SK-N-SH (cell line): ENCODE data around the gene RHOJ. TPM values are rescaled to one million over a fixed set of nuclear protein-coding genes. Genes with fewer than 3 reads are reported as not detected.

Experiments
- CTCF ChIA-PET: fragments of 300-600, 350-600 bp; formaldehyde crosslinking; extraction: SDS; loops from one replicate; lab custom pipeline; 2021; lab: Yijun Ruan, JAX
- POLR2A ChIA-PET: fragments of 350-600 bp; sonication (Branson Sonifier 250); formaldehyde crosslinking; extraction: SDS; loops from one replicate; lab custom pipeline; 2020; ENCODE audit warnings: antibody characterized with exemption, inconsistent platforms; lab: Yijun Ruan, JAX
- DNase-seq: peaks from one replicate; pipeline ENCODE4 v3.0.0; 2012
- H2AFZ ChIP-seq: fragments of 200-600 bp; sonication (generic); 2 replicates; pipeline ENCODE4 v1.8.1; 2016; ENCODE audit warnings: antibody characterized with exemption, mild to moderate bottlenecking, low read depth
- H3F3A ChIP-seq: fragments of 200-600 bp; sonication (generic); replicated peaks from 2 replicates; pipeline ENCODE3; 2016; ENCODE audit warnings: antibody characterized with exemption, mild to moderate bottlenecking; ENCODE audit not compliant: insufficient read depth
- H3K27ac ChIP-seq, 2 experiments: fragments of 200-500 bp in 1 of 2; fragments of 200-600 bp in 1 of 2; sonication (Bioruptor generic) in 1 of 2; sonication (generic), shearing (Covaris generic) in 1 of 2; 2 replicates each; pipeline versions ENCODE4 v1.5.1 to v1.6.1; 2014 to 2016; ENCODE audit warnings: low read depth in 2 of 2, inconsistent platforms in 1 of 2, low read length in 1 of 2, mild to moderate bottlenecking in 1 of 2, mixed read lengths in 1 of 2
- H3K27me3 ChIP-seq: fragments of 200-600 bp; sonication (generic), shearing (Covaris generic); 2 replicates; pipeline ENCODE4 v1.6.1; 2016; ENCODE audit warnings: mixed run types; ENCODE audit not compliant: insufficient read depth
- H3K36me3 ChIP-seq, 2 experiments: fragments of 200-500 bp in 1 of 2; fragments of 200-600 bp in 1 of 2; sonication (Bioruptor generic) in 1 of 2; sonication (generic) in 1 of 2; replicated peaks in 1 of 2; 2 replicates each; pipeline versions ENCODE3 to v1.5.1; 2014 to 2016; ENCODE audit warnings: low read length in 1 of 2, mild to moderate bottlenecking in 1 of 2; ENCODE audit not compliant: insufficient read depth in 2 of 2, control insufficient read depth in 1 of 2
- H3K4me1 ChIP-seq, 2 experiments: fragments of 200-500 bp in 1 of 2; fragments of 200-600 bp in 1 of 2; sonication (Bioruptor generic) in 1 of 2; sonication (generic), shearing (Covaris generic) in 1 of 2; 2 replicates each; pipeline versions ENCODE4 v1.5.1 to v1.6.1; 2014 to 2016; ENCODE audit warnings: low read depth in 1 of 2, low read length in 1 of 2, mixed run types in 1 of 2; ENCODE audit not compliant: insufficient read depth in 2 of 2, control insufficient read depth in 1 of 2
- H3K4me2 ChIP-seq: fragments of 200-600 bp; sonication (generic), shearing (Covaris generic); 2 replicates; pipeline ENCODE4 v1.6.1; 2017; ENCODE audit warnings: mixed run types
- H3K4me3 ChIP-seq, 2 experiments: fragments of 200-500 bp in 1 of 2; fragments of 200-600 bp in 1 of 2; sonication (Bioruptor generic) in 1 of 2; sonication (generic), shearing (Covaris generic) in 1 of 2; 2 replicates each; pipeline versions ENCODE4 v1.5.1 to v1.8.1; 2014 to 2016; ENCODE audit warnings: low read depth in 2 of 2, inconsistent platforms in 1 of 2, low read length in 1 of 2, mild to moderate bottlenecking in 1 of 2, mixed read lengths in 1 of 2, moderate library complexity in 1 of 2
- H3K79me2 ChIP-seq: fragments of 200-600 bp; sonication (generic); 2 replicates; pipeline ENCODE4 v1.8.1; 2017; ENCODE audit warnings: mild to moderate bottlenecking; ENCODE audit not compliant: insufficient read depth
- H3K9ac ChIP-seq: fragments of 200-600 bp; sonication (generic); 2 replicates; pipeline ENCODE4 v1.6.1; 2017; ENCODE audit warnings: mixed run types
- H3K9me2 ChIP-seq: fragments of 200-600 bp; sonication (generic); 2 replicates; pipeline ENCODE4 v1.6.1; 2017; ENCODE audit warnings: mixed run types
- H3K9me3 ChIP-seq: fragments of 200-600 bp; sonication (generic); 2 replicates; pipeline ENCODE4 v1.6.1; 2017; ENCODE audit warnings: mixed run types, mild to moderate bottlenecking, moderate library complexity
- H4K20me1 ChIP-seq: fragments of 200-600 bp; sonication (generic); 2 replicates; pipeline ENCODE4 v1.6.1; 2017; ENCODE audit warnings: mild to moderate bottlenecking, mixed run types; ENCODE audit not compliant: insufficient read depth
- ELF1 ChIP-seq: IDR thresholded peaks from 2 replicates; pipeline ENCODE4 v1.4.0; 2012
- EP300 ChIP-seq, 2 experiments: IDR thresholded peaks; 2 replicates each; pipeline versions ENCODE4 v1.4.0 to v1.6.1; 2012; ENCODE audit warnings: borderline replicate concordance in 1 of 2, low read depth in 1 of 2, low read length in 1 of 2
- FOSL2 ChIP-seq: IDR thresholded peaks from 2 replicates; pipeline ENCODE4 v1.4.0; 2012; ENCODE audit warnings: low read depth, mild to moderate bottlenecking, moderate library complexity, borderline replicate concordance
- FOXJ3 ChIP-seq: sonication (generic); formaldehyde crosslinking; IDR thresholded peaks from 2 replicates; pipeline ENCODE4 v1.5.1; 2020; ENCODE audit warnings: mild to moderate bottlenecking, missing genetic modification reagents
- FOXM1 ChIP-seq: IDR thresholded peaks from 2 replicates; pipeline ENCODE4 v1.4.0; 2012; ENCODE audit warnings: low read depth, mild to moderate bottlenecking
- IRF3 ChIP-seq: fragments of 150-350 bp; IDR thresholded peaks from 2 replicates; pipeline ENCODE4 v1.6.1; 2016; ENCODE audit warnings: mild to moderate bottlenecking, low read depth, low read length
- MXI1 ChIP-seq: IDR thresholded peaks from 2 replicates; pipeline ENCODE4 v1.6.1; 2012; ENCODE audit warnings: mild to moderate bottlenecking, low read depth, low read length, improper control_type of control experiment
- NRF1 ChIP-seq: IDR thresholded peaks from 2 replicates; pipeline ENCODE4 v1.6.1; 2012; ENCODE audit warnings: low read depth, mild to moderate bottlenecking, low read length
- PBX3 ChIP-seq: IDR thresholded peaks from 2 replicates; pipeline ENCODE4; 2012
- POLR2AphosphoS5 ChIP-seq: IDR thresholded peaks from 2 replicates; pipeline ENCODE4 v1.6.1; 2012; ENCODE audit warnings: low read depth, low read length
- RAD21 ChIP-seq: IDR thresholded peaks from 2 replicates; pipeline ENCODE4 v1.6.1; 2012; ENCODE audit warnings: mild to moderate bottlenecking, low read length
- SIN3A ChIP-seq: IDR thresholded peaks from 2 replicates; pipeline ENCODE4 v1.6.1; 2012; ENCODE audit warnings: low read depth, mild to moderate bottlenecking, low read length, moderate library complexity, borderline replicate concordance
- TAF1 ChIP-seq: IDR thresholded peaks from 2 replicates; pipeline ENCODE4 v1.6.1; 2012; ENCODE audit warnings: low read depth, mild to moderate bottlenecking, low read length, moderate library complexity, borderline replicate concordance
- TEAD4 ChIP-seq: IDR thresholded peaks from 2 replicates; pipeline ENCODE4 v1.4.0; 2012; ENCODE audit warnings: mild to moderate bottlenecking, borderline replicate concordance; ENCODE audit not compliant: insufficient read depth
- USF2 ChIP-seq: fragments of 150-350 bp; IDR thresholded peaks from 2 replicates; pipeline ENCODE4 v1.6.1; 2017; ENCODE audit warnings: antibody characterized with exemption, low read length, low read depth, borderline replicate concordance
- YY1 ChIP-seq: IDR thresholded peaks from 2 replicates; pipeline ENCODE4 v1.4.0; 2012; ENCODE audit warnings: low read depth, mild to moderate bottlenecking
- WGBS: methylation state at CpG from one replicate; pipeline ENCODE4 v1.1.6; 2017; ENCODE audit warnings: low lambda C conversion rate; 5-methylcytosine and 5-hydroxymethylcytosine counted together
- polyA plus RNA-seq, 3 experiments: library from polyadenylated mRNA; depleted of rRNA; stranded (reverse); fragments of >200 nt; gene quantifications; 2 replicates each; pipeline ENCODE4 v1.2.3, GENCODE V29; 2012

RHOJ gene
- polyA plus RNA-seq, 1 of the 3 experiments (the other 2 are of a cell fraction) = 12.1 TPM

GRCh38 chr14:63212776-63213500, 8.7 kb downstream of the RHOJ start:
- Histone ChIP-seq H3K9me2 (no peaks in the 10 kb centered on the region), H3K4me2 (no peak overlapping the region), H3K36me3 (peaks cover 0 to 4% of the 10 kb centered on the region in 2 experiments), H2AFZ (no peak overlapping the region), H3F3A (no peaks in the 10 kb centered on the region), H3K27ac (no peak overlapping the region), H3K4me1 (no peaks in the 10 kb centered on the region; a peak in 1 of 4 replicates), H4K20me1 (no peaks in the 10 kb centered on the region), H3K4me3 (no peak overlapping the region), H3K9ac (no peak overlapping the region), H3K9me3 (no peaks in the 10 kb centered on the region), H3K27me3 (no peaks in the 10 kb centered on the region), H3K79me2 (no peaks in the 10 kb centered on the region; the same call in 1 of the 2 replicates)
- POLR2A ChIA-PET = no interaction called here
- 42% methylated on average over 2 of the region's 2 CpGs for WGBS
- no peak for TF ChIP-seq FOSL2
- no peak for TF ChIP-seq NRF1
- TF ChIP-seq TAF1 = no peak
- no peak for TF ChIP-seq FOXM1
- TF ChIP-seq USF2 = no peak
- TF ChIP-seq FOXJ3 (CRISPR knock-in tag) = no peak
- TF ChIP-seq POLR2AphosphoS5 = no peak
- TF ChIP-seq MXI1 = no peak
- TF ChIP-seq EP300 (IDR thresholded peaks at IDR 0.05; ENCODE audit: borderline replicate concordance in 1 of 2, low read depth in 1 of 2, low read length in 1 of 2) = no peak
- no peak for TF ChIP-seq PBX3
- no peak for TF ChIP-seq TEAD4
- no peak for DNase-seq
- CTCF ChIA-PET = interaction anchor here (0.9 kb wide), 1 partner anchor 9 kb away, joined by 3 read pairs; the partner anchor contains the start of gene RHOJ

GRCh38 chr14:63214417-63215196, 10.4 kb downstream of the RHOJ start:
- H3K4me2 ChIP-seq = no peak overlapping the region
- H3K4me3 ChIP-seq = no peak overlapping the region
- CTCF ChIA-PET = no interaction called here
- H3K36me3 ChIP-seq = peaks cover 0 to 4% of the 10 kb centered on the region in 2 experiments
- H3K27me3 ChIP-seq = no peaks in the 10 kb centered on the region
- H3K9me3 ChIP-seq = no peaks in the 10 kb centered on the region
- no peaks in the 10 kb centered on the region for H3K9me2 ChIP-seq
- 21% methylated on average over 5 of the region's 5 CpGs for WGBS
- TF ChIP-seq RAD21 = no peak
- TF ChIP-seq IRF3 = no peak
- no peak for TF ChIP-seq SIN3A
- TF ChIP-seq FOXM1 = no peak
- no peak for TF ChIP-seq TEAD4
- TF ChIP-seq YY1 = no peak
- TF ChIP-seq ELF1 = no peak
- TF ChIP-seq TAF1 = no peak
- TF ChIP-seq, all 33 proteins: peak for 0
- no peak for DNase-seq
- H4K20me1 ChIP-seq = no peaks in the 10 kb centered on the region
- no peaks in the 10 kb centered on the region for H3K4me1 ChIP-seq
- POLR2A ChIA-PET = no interaction called here
- no peak overlapping the region for H2AFZ ChIP-seq
- no peak overlapping the region for H3K27ac ChIP-seq
- no peaks in the 10 kb centered on the region; the same call in 1 of the 2 replicates for H3K79me2 ChIP-seq
- no peak overlapping the region for H3K9ac ChIP-seq
- H3F3A ChIP-seq = no peaks in the 10 kb centered on the region
